ACC112 (cell line): Measurements from ENCODE around the gene XRRA1.
A peak's percentile ranks its signal among the peaks of the same experiment; 100 is the strongest.

Experiments
- H2AFZ ChIP-seq: fragments of 200-600 bp; sonication (generic); one replicate; pipeline ENCODE4 v1.6.0; 2017; ENCODE audit warnings: antibody characterized with exemption, low read length; ENCODE audit not compliant: unreplicated experiment
- H3K27ac ChIP-seq: fragments of 200-600 bp; sonication (generic); 2 replicates; pipeline ENCODE4 v1.5.1; 2014; ENCODE audit warnings: low read depth, mild to moderate bottlenecking, antibody characterized with exemption, low read length, moderate library complexity
- H3K27me3 ChIP-seq: fragments of 200-600 bp; sonication (generic); 2 replicates; pipeline ENCODE4 v1.6.1; 2014; ENCODE audit warnings: mild to moderate bottlenecking, antibody characterized with exemption, low read length, moderate library complexity, mixed read lengths; ENCODE audit not compliant: insufficient read depth
- H3K36me3 ChIP-seq: fragments of 200-600 bp; sonication (generic); 2 replicates; pipeline ENCODE4 v1.6.1; 2016; ENCODE audit warnings: mild to moderate bottlenecking, antibody characterized with exemption, low read length, moderate library complexity, mixed read lengths; ENCODE audit not compliant: insufficient read depth
- H3K4me1 ChIP-seq: fragments of 200-600 bp; sonication (generic); one replicate; pipeline ENCODE4 v1.6.1; 2016; ENCODE audit warnings: low read length, mixed read lengths; ENCODE audit not compliant: insufficient read depth, unreplicated experiment, control insufficient read depth
- H3K4me3 ChIP-seq: fragments of 200-600 bp; sonication (generic); 2 replicates; pipeline ENCODE4 v1.5.1; 2014; ENCODE audit warnings: mild to moderate bottlenecking, low read depth, low read length
- H3K79me2 ChIP-seq: fragments of 200-600 bp; sonication (generic); one replicate; pipeline ENCODE4 v1.6.0; 2016; ENCODE audit warnings: low read length; ENCODE audit not compliant: control insufficient read depth, unreplicated experiment, insufficient read depth

The XRRA1 gene

DNA sequence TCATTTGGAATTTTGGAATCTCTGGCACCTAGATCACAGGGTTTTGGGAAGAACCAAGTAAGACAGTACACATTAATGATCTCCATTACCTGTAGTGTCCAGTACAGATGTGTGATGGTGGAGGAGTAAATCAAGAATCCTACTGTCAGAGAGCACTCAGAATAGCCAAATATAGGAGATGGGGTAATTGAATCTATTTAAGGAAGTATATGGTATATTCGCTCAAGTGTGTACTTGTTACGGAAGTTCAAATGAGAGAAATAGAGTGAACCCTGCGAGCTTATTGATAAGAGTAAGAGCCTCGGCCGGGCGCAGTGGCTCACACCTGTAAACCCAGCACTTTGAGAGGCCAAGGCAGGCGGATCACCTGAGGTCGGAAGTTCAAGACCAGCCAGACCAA, 2.3 kb upstream of the XRRA1 start:
- H3K36me3 ChIP-seq, result peaks cover 16% of the 10 kb centered on the region; the same call in 1 of the 2 replicates
- peaks cover 13% of the 10 kb centered on the region for H3K4me1 ChIP-seq
- H3K27ac ChIP-seq, result no peak overlapping the region
- no peak overlapping the region for H2AFZ ChIP-seq
- 0 out of 2 replicates have a peak overlapping the region, but pooled peaks have one; percentile 100 for H3K4me3 ChIP-seq
- no peaks in the 10 kb centered on the region for H3K27me3 ChIP-seq
- H3K79me2 ChIP-seq, result peaks cover 73% of the 10 kb centered on the region

DNA sequence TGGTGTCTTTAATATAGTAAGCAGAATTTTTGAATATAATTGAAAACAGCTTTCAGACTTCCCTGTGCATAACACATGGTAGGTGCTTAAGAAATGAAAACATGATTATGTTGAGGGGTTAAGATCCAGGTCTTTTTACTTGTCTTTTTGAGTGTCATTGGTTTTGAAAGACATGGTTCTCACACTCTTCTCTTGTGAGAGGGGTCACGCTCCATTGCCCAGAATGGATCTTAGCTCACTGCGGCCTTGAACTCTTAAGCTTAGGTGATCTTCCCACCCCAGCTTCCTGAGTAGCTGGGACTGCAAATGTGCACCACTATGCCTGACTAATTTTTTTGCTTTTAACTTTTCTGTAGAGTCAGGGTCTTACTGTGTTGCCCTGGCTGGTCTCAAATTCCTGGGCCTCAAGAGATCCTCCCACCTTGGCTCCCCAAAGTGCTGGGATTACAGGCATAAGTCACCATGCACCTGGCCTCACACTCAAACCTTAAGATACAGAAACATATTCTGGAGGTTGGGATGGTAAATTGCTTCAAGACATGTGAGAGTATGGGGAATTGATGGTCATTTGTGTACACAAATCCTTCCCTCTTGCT, 1.6 kb upstream of the XRRA1 start:
- Histone ChIP-seq H3K4me1 (peaks cover 13% of the 10 kb centered on the region), H3K79me2 (peaks cover 68% of the 10 kb centered on the region), H2AFZ (no peak overlapping the region), H3K27ac (no peak overlapping the region), H3K36me3 (peaks cover 16% of the 10 kb centered on the region; the same call in 1 of the 2 replicates), H3K27me3 (no peaks in the 10 kb centered on the region), H3K4me3 (peak overlapping the region; percentile 100)

DNA sequence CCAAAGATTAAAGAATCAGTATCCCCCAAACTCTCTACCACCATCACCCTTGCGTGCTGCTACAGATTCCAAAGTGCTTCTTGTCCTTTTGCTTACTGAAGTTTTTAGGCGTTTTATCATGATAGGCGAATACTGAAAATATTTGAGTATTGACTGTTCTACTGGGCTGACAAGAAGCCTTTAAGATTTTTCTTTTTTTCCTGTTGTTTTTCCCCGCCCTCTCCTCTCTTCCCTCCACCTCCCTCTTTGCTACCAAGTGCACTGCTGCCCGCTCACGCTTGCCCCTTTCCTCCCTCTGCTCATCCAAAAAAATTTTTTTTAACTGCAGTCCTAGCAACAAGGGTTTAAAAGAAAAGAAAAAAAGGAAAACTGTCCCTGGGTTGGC, 854 bp upstream of the XRRA1 start:
- Histone ChIP-seq H3K79me2 (peaks cover 60% of the 10 kb centered on the region), H3K27me3 (no peaks in the 10 kb centered on the region), H2AFZ (peak overlapping the region; percentile 96), H3K4me1 (peaks cover 16% of the 10 kb centered on the region), H3K27ac (peak overlapping the region; percentile 70), H3K36me3 (peaks cover 16% of the 10 kb centered on the region; the same call in 1 of the 2 replicates), H3K4me3 (peak overlapping the region; percentile 100)

DNA sequence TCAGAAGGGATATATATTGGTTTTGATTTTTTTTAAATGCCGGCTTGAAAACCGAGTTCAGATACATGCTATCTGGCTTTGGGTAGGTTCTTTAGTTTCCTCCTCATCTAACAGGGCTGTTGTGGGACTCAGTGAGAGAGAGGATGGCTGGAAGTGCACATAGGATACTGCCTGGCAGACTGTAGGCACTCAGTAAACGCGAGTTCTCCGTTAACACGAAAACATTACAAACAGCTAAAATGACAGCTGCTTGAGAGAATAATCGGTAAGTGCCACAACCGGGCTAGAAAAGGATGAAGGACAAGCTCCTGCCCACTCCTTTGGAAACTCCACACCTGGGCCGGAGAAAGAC, 369 bp downstream of the XRRA1 start:
- H3K27me3 ChIP-seq, result no peaks in the 10 kb centered on the region
- H2AFZ ChIP-seq, result peak overlapping the region; percentile 99
- peaks cover 28% of the 10 kb centered on the region for H3K4me1 ChIP-seq
- peak overlapping the region; percentile 100 for H3K4me3 ChIP-seq
- peaks cover 10% of the 10 kb centered on the region; the same call in 1 of the 2 replicates for H3K36me3 ChIP-seq
- 0 out of 2 replicates have a peak overlapping the region, but pooled peaks have one; percentile 14 for H3K27ac ChIP-seq
- peaks cover 48% of the 10 kb centered on the region for H3K79me2 ChIP-seq

DNA sequence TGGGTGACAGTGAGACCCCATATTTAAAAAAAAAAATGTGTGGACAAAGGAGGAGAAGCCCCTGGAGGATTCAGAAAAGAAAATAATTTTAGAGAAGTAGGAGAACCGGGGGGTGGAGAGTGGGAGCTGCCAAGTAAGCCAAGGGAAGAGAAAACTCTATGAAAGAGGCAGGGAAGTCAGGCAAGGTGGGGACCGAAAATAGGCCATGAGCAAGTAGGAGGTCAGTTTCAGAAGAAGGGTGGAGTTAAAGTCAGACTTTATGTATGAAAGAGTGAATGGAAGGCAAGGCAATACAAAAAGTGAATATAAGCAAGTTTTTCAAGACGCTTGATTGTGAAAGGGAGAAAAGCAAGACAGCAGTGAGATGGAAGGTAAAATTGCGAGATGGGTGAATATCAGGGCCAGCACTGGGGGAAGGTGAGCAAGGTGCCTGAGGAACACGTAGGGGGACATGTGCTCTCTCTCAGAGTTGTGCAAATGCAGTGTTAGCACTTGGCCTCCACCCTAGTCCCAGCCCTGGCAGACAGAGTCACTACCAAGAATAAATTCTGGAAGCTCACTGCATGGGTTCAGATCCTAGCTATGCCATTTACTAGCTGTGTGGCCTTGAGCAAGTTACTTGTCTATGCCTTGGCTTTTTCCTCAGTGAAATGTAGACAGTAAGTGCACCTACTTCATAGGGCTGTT, 6.7 kb downstream of the XRRA1 start:
- H3K27ac ChIP-seq, result peak overlapping the region; percentile 73
- no peaks in the 10 kb centered on the region for H3K79me2 ChIP-seq
- no peaks in the 10 kb centered on the region for H3K27me3 ChIP-seq
- no peak overlapping the region for H3K4me3 ChIP-seq
- H3K4me1 ChIP-seq, result peaks cover 47% of the 10 kb centered on the region
- H3K36me3 ChIP-seq, result no peaks in the 10 kb centered on the region; the same call in 1 of the 2 replicates
- H2AFZ ChIP-seq, result no peak overlapping the region

DNA sequence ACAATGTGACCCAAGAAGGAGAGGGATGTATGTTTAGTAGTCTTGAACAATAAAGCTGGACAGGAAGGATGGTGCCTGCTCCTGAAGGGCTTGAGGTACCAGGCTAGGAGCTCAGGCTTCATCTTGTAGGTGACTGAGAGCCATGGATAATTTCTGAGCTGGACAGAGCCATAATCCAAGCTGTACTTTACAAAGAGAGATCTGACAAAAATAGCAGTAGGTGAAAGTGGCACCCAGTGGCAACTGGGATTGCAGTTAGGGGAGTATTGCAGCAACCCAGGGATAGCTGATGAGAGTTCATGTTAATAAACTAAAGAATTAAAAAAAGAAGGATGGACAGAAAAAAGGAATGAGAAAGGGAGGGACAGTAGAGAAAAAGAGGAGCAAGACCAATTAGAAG, 7.4 kb downstream of the XRRA1 start:
- no peaks in the 10 kb centered on the region for H3K27me3 ChIP-seq
- no peak overlapping the region for H2AFZ ChIP-seq
- no peak overlapping the region for H3K4me3 ChIP-seq
- no peak overlapping the region for H3K27ac ChIP-seq
- H3K79me2 ChIP-seq, result no peaks in the 10 kb centered on the region
- peaks cover 4% of the 10 kb centered on the region; the same call in 1 of the 2 replicates for H3K36me3 ChIP-seq
- H3K4me1 ChIP-seq, result peaks cover 51% of the 10 kb centered on the region

DNA sequence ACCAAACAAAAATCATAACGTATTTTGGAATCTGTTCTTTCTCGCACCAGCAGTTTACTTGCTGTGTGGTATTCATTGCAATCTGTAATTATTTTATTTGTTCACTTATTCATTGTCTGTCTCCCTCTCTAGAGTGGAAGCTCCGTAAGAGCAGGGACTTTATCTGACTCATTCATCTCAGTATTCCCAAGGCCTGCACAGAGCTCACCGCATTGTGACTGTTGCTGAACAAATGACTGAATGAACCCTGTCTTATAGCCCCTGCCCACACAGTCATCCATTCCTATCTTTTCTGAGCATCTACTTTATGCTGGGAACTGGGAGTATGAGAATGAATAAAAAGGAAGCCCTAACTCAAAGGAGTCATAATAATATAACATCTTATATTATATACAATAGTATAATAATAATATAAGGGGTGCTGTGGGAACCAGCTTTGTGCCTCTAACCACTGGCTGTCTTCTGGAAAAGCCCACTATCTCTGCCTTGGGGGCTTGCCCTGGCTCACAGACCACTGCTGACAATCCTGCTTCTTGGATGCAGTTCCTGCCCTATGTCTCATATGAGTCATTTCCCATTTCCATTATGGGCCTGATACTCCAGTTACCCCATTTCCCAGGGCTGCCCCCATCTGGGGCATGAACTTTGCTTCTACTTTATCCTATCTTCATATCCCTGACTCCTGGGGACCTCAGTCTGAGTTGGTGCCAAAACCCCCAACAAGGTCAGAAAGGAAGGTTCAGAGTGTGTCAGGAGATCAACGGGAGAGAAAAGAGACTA, 11.0 kb downstream of the XRRA1 start:
- H3K79me2 ChIP-seq, result no peaks in the 10 kb centered on the region
- H3K27ac ChIP-seq, result peak overlapping the region; percentile 60
- no peak overlapping the region for H3K4me3 ChIP-seq
- no peaks in the 10 kb centered on the region for H3K27me3 ChIP-seq
- peaks cover 5% of the 10 kb centered on the region; the same call in 1 of the 2 replicates for H3K36me3 ChIP-seq
- peaks cover 33% of the 10 kb centered on the region for H3K4me1 ChIP-seq
- no peak overlapping the region for H2AFZ ChIP-seq

DNA sequence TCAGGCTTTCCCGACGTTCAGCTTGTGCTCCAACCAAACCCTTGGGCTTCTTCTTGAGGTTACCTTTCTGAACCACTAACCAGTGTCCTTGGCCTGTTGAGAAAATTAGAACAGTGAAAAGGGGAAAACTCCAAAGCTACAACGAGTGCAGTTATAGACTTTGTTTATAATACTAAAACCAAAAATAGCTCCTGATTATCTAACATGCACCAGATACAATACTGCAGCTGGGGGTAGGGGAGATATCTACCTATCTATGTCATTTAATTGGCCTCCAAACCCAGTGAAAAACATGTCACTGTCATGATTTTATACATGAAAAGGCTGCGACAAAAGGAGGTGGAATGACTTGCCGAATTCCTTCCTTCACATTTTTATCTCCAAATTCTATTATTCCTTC, 11.9 kb downstream of the XRRA1 start:
- peaks cover 33% of the 10 kb centered on the region for H3K4me1 ChIP-seq
- no peaks in the 10 kb centered on the region for H3K79me2 ChIP-seq
- H3K27ac ChIP-seq, result peak overlapping the region; percentile 60; the same call in 1 of the 2 replicates
- no peak overlapping the region for H3K4me3 ChIP-seq
- no peak overlapping the region for H2AFZ ChIP-seq
- H3K36me3 ChIP-seq, result peaks cover 5% of the 10 kb centered on the region; the same call in 1 of the 2 replicates
- H3K27me3 ChIP-seq, result no peaks in the 10 kb centered on the region

DNA sequence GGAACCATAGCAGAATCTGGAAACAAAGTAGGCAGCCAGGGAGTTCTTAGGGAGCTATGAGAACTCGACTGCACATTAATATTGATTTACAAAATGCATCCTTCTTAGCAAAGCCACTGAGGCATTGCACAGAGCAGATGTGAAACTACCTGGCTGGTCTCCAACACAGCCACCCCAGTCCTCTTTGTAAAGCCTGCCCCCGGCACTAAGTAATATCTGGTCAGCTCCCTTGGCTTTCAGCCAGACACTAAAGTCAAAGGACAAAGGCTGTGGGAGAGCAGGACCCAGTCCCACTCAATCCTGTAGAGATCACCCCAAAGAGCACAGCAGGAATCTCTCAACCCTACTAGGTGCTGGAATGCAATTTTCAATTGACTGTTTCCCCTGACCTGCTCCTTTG, 12.8 kb downstream of the XRRA1 start:
- H3K36me3 ChIP-seq, result peaks cover 5% of the 10 kb centered on the region; the same call in 1 of the 2 replicates
- no peak overlapping the region for H2AFZ ChIP-seq

GRCh38 chr11:74935285-74935684, 13.6 kb downstream of the XRRA1 start:
- Histone ChIP-seq H3K4me1 (peaks cover 36% of the 10 kb centered on the region), H2AFZ (no peak overlapping the region), H3K27ac (no peak overlapping the region), H3K27me3 (no peaks in the 10 kb centered on the region), H3K36me3 (peaks cover 5% of the 10 kb centered on the region; the same call in 1 of the 2 replicates), H3K79me2 (no peaks in the 10 kb centered on the region), H3K4me3 (no peak overlapping the region)

More for the DNA sequence above, 12.8 kb downstream of the XRRA1 start:
- no peak overlapping the region for H3K4me3 ChIP-seq
- H3K27me3 ChIP-seq, result no peaks in the 10 kb centered on the region
- no peaks in the 10 kb centered on the region for H3K79me2 ChIP-seq
- no peak overlapping the region for H3K27ac ChIP-seq
- H3K4me1 ChIP-seq, result peaks cover 36% of the 10 kb centered on the region
